ENCODE data around the gene ARPC5L. TPM values are rescaled to one million over a fixed set of nuclear protein-coding genes. Genes with fewer than 3 reads are reported as not detected.
"Not testable (repeated sequence)": the region's sequence is repeated elsewhere in the genome, so short reads cannot be mapped to it uniquely, and the experiment has no call there.

Gene ARPC5L
- polyA plus RNA-seq, 4 donors = 38.9 to 55.7 (median 53.6) TPM

- Histone ChIP-seq H3K36me3 (ENCODE audit: control insufficient read depth in 3 of 3, insufficient read depth in 2 of 3, low read depth in 1 of 3, low read length in 3 of 3) (no peaks in the 10 kb centered on the region), H3K27me3 (ENCODE audit: control insufficient read depth in 3 of 3, insufficient read depth in 3 of 3, low read length in 3 of 3) (no peaks in the 10 kb centered on the region), H3K9me3 (ENCODE audit: control insufficient read depth in 2 of 2, insufficient read depth in 1 of 2, low read depth in 1 of 2, low read length in 1 of 2) (no peaks in the 10 kb centered on the region), H3K4me1 (ENCODE audit: control insufficient read depth in 3 of 3, insufficient read depth in 2 of 3, low read depth in 1 of 3, low read length in 2 of 3) (peaks cover 0 to 8% (median 0%) of the 10 kb centered on the region in 3 donors), H3K4me3 (ENCODE audit: low read depth in 1 of 3, low read length in 3 of 3) (no peak overlapping the region), H3K27ac (ENCODE audit: low read depth in 1 of 3, low read length in 2 of 3) (no peak overlapping the region)
- 56 to 64% (median 63%) methylated on average over 4 of the region's 4 CpGs for WGBS, 3 donors
- DNase-seq (no peak), FAIRE-seq (no peak)
These were observed 17.6 kb upstream of the ARPC5L start for GRCh38 chr9:124844291-124844690.

- DNase-seq = not testable (repeated sequence)
These were observed 15.5 kb upstream of the ARPC5L start for GRCh38 chr9:124846467-124846866.

GRCh38 chr9:124846969-124847368 is 15.0 kb upstream of the ARPC5L start:
- FAIRE-seq = no peak
- no peak for DNase-seq
- H3K9me3 ChIP-seq (ENCODE audit: control insufficient read depth in 2 of 2, insufficient read depth in 1 of 2, low read depth in 1 of 2, low read length in 1 of 2) = no peaks in the 10 kb centered on the region
- WGBS, 3 donors = 70 to 78% (median 76%) methylated on average over 6 of the region's 6 CpGs
- no peaks in the 10 kb centered on the region for H3K27me3 ChIP-seq (ENCODE audit: control insufficient read depth in 3 of 3, insufficient read depth in 3 of 3, low read length in 3 of 3)
- no peak overlapping the region for H3K4me3 ChIP-seq (ENCODE audit: low read depth in 1 of 3, low read length in 3 of 3)
- H3K4me1 ChIP-seq (ENCODE audit: control insufficient read depth in 3 of 3, insufficient read depth in 2 of 3, low read depth in 1 of 3, low read length in 2 of 3) = no peaks in the 10 kb centered on the region
- H3K27ac ChIP-seq (ENCODE audit: low read depth in 1 of 3, low read length in 2 of 3) = no peak overlapping the region
- no peaks in the 10 kb centered on the region for H3K36me3 ChIP-seq (ENCODE audit: control insufficient read depth in 3 of 3, insufficient read depth in 2 of 3, low read depth in 1 of 3, low read length in 3 of 3)

More at GRCh38 chr9:124846467-124846866, 15.5 kb upstream of the ARPC5L start:
- not testable (repeated sequence) for H3K9me3 ChIP-seq (ENCODE audit: control insufficient read depth in 2 of 2, insufficient read depth in 1 of 2, low read depth in 1 of 2, low read length in 1 of 2); H3K27me3 ChIP-seq (ENCODE audit: control insufficient read depth in 3 of 3, insufficient read depth in 3 of 3, low read length in 3 of 3); H3K4me3 ChIP-seq (ENCODE audit: low read depth in 1 of 3, low read length in 3 of 3); H3K4me1 ChIP-seq (ENCODE audit: control insufficient read depth in 3 of 3, insufficient read depth in 2 of 3, low read depth in 1 of 3, low read length in 2 of 3); FAIRE-seq; H3K27ac ChIP-seq (ENCODE audit: low read depth in 1 of 3, low read length in 2 of 3); H3K36me3 ChIP-seq (ENCODE audit: control insufficient read depth in 3 of 3, insufficient read depth in 2 of 3, low read depth in 1 of 3, low read length in 3 of 3)
- WGBS, 3 donors = 83 to 92% (median 83%) methylated on average over 9 of the region's 9 CpGs

GRCh38 chr9:124849801-124850200 is 12.1 kb upstream of the ARPC5L start:
- DNase-seq (peak; percentile 66 to 82), FAIRE-seq (no peak)
- no peak overlapping the region for H3K4me3 ChIP-seq (ENCODE audit: low read depth in 1 of 3, low read length in 3 of 3)
- 18 to 43% (median 23%) methylated on average over 10 of the region's 10 CpGs for WGBS, 3 donors
- peaks cover 0 to 8% (median 3%) of the 10 kb centered on the region in 3 donors for H3K4me1 ChIP-seq (ENCODE audit: control insufficient read depth in 3 of 3, insufficient read depth in 2 of 3, low read depth in 1 of 3, low read length in 2 of 3)
- no peaks in the 10 kb centered on the region for H3K36me3 ChIP-seq (ENCODE audit: control insufficient read depth in 3 of 3, insufficient read depth in 2 of 3, low read depth in 1 of 3, low read length in 3 of 3)
- no peaks in the 10 kb centered on the region for H3K27me3 ChIP-seq (ENCODE audit: control insufficient read depth in 3 of 3, insufficient read depth in 3 of 3, low read length in 3 of 3)
- no peaks in the 10 kb centered on the region for H3K9me3 ChIP-seq (ENCODE audit: control insufficient read depth in 2 of 2, insufficient read depth in 1 of 2, low read depth in 1 of 2, low read length in 1 of 2)
- no peak overlapping the region for H3K27ac ChIP-seq (ENCODE audit: low read depth in 1 of 3, low read length in 2 of 3)

GRCh38 chr9:124852121-124852828 is 9.7 kb upstream of the ARPC5L start:
- H3K27me3 ChIP-seq (ENCODE audit: control insufficient read depth in 3 of 3, insufficient read depth in 3 of 3, low read length in 3 of 3) = no peaks in the 10 kb centered on the region
- 64 to 75% (median 70%) methylated on average over 13 of the region's 13 CpGs for WGBS, 3 donors
- H3K27ac ChIP-seq (ENCODE audit: low read depth in 1 of 3, low read length in 2 of 3) = no peak overlapping the region
- peak overlapping the region in 1 of 3 donors; percentile 25 for H3K4me3 ChIP-seq (ENCODE audit: low read depth in 1 of 3, low read length in 3 of 3)
- H3K4me1 ChIP-seq (ENCODE audit: control insufficient read depth in 3 of 3, insufficient read depth in 2 of 3, low read depth in 1 of 3, low read length in 2 of 3) = peaks cover 0 to 8% (median 3%) of the 10 kb centered on the region in 3 donors
- FAIRE-seq = no peak
- H3K9me3 ChIP-seq (ENCODE audit: control insufficient read depth in 2 of 2, insufficient read depth in 1 of 2, low read depth in 1 of 2, low read length in 1 of 2) = no peaks in the 10 kb centered on the region
- DNase-seq = no peak
- H3K36me3 ChIP-seq (ENCODE audit: control insufficient read depth in 3 of 3, insufficient read depth in 2 of 3, low read depth in 1 of 3, low read length in 3 of 3) = peaks cover 0 to 22% (median 3%) of the 10 kb centered on the region in 3 donors

GRCh38 chr9:124852829-124853531 is 8.9 kb upstream of the ARPC5L start, which contains the start of gene WDR38:
Gene WDR38 (plus strand): TSS chr9:124853460. CDS start chr9:124853532, 72 bp downstream.
- peaks cover 3 to 29% (median 9%) of the 10 kb centered on the region in 3 donors for H3K36me3 ChIP-seq (ENCODE audit: control insufficient read depth in 3 of 3, insufficient read depth in 2 of 3, low read depth in 1 of 3, low read length in 3 of 3)
- H3K27me3 ChIP-seq (ENCODE audit: control insufficient read depth in 3 of 3, insufficient read depth in 3 of 3, low read length in 3 of 3) = no peaks in the 10 kb centered on the region
- H3K4me3 ChIP-seq (ENCODE audit: low read depth in 1 of 3, low read length in 3 of 3) = peak within 1 kb of the TSS in 2 of 3 donors; percentile 34 to 46
- peaks cover 0 to 8% (median 3%) of the 10 kb centered on the region in 3 donors for H3K4me1 ChIP-seq (ENCODE audit: control insufficient read depth in 3 of 3, insufficient read depth in 2 of 3, low read depth in 1 of 3, low read length in 2 of 3)
- peak; percentile 68 to 86 for DNase-seq
- 2% methylated on average over 33 to 51 of the region's 51 CpGs for WGBS, 3 donors
- H3K9me3 ChIP-seq (ENCODE audit: control insufficient read depth in 2 of 2, insufficient read depth in 1 of 2, low read depth in 1 of 2, low read length in 1 of 2) = no peaks in the 10 kb centered on the region
- FAIRE-seq = no peak
- H3K27ac ChIP-seq (ENCODE audit: low read depth in 1 of 3, low read length in 2 of 3) = peak within 1 kb of the TSS in 1 of 3 donors; percentile 17

- FAIRE-seq (no peak), DNase-seq (no peak)
- H3K27me3 ChIP-seq (ENCODE audit: control insufficient read depth in 3 of 3, insufficient read depth in 3 of 3, low read length in 3 of 3) = no peaks in the 10 kb centered on the region
- H3K4me3 ChIP-seq (ENCODE audit: low read depth in 1 of 3, low read length in 3 of 3) = peak overlapping the region in 1 of 3 donors; percentile 46
- peak overlapping the region in 1 of 3 donors; percentile 17 for H3K27ac ChIP-seq (ENCODE audit: low read depth in 1 of 3, low read length in 2 of 3)
- H3K36me3 ChIP-seq (ENCODE audit: control insufficient read depth in 3 of 3, insufficient read depth in 2 of 3, low read depth in 1 of 3, low read length in 3 of 3) = peaks cover 5 to 36% (median 14%) of the 10 kb centered on the region in 3 donors
- WGBS, 3 donors = 55 to 67% (median 57%) methylated on average over 11 of the region's 11 CpGs
- no peaks in the 10 kb centered on the region for H3K9me3 ChIP-seq (ENCODE audit: control insufficient read depth in 2 of 2, insufficient read depth in 1 of 2, low read depth in 1 of 2, low read length in 1 of 2)
- H3K4me1 ChIP-seq (ENCODE audit: control insufficient read depth in 3 of 3, insufficient read depth in 2 of 3, low read depth in 1 of 3, low read length in 2 of 3) = peaks cover 0 to 8% (median 3%) of the 10 kb centered on the region in 3 donors
These were observed 8.3 kb upstream of the ARPC5L start for GRCh38 chr9:124853605-124854143.

- Histone ChIP-seq H3K4me1 (ENCODE audit: control insufficient read depth in 3 of 3, insufficient read depth in 2 of 3, low read depth in 1 of 3, low read length in 2 of 3) (peaks cover 0 to 9% (median 3%) of the 10 kb centered on the region in 3 donors), H3K27me3 (ENCODE audit: control insufficient read depth in 3 of 3, insufficient read depth in 3 of 3, low read length in 3 of 3) (no peaks in the 10 kb centered on the region), H3K4me3 (ENCODE audit: low read depth in 1 of 3, low read length in 3 of 3) (no peak overlapping the region), H3K27ac (ENCODE audit: low read depth in 1 of 3, low read length in 2 of 3) (no peak overlapping the region), H3K36me3 (ENCODE audit: control insufficient read depth in 3 of 3, insufficient read depth in 2 of 3, low read depth in 1 of 3, low read length in 3 of 3) (peaks cover 5 to 41% (median 19%) of the 10 kb centered on the region in 3 donors), H3K9me3 (ENCODE audit: control insufficient read depth in 2 of 2, insufficient read depth in 1 of 2, low read depth in 1 of 2, low read length in 1 of 2) (no peaks in the 10 kb centered on the region)
- WGBS, 3 donors = 78 to 88% (median 82%) methylated on average over 8 of the region's 8 CpGs
- FAIRE-seq (no peak), DNase-seq (no peak)
These were observed 7.8 kb upstream of the ARPC5L start for GRCh38 chr9:124854161-124854560.
